ENCODE measurements around the gene MAFG.

GRCh38 chr17:81976332-81977210 is 49.0 kb upstream of the MAFG start:
- no peak for TF ChIP-seq CTCF (IDR thresholded peaks at IDR 0.05)
- TF ChIP-seq POLR2A (IDR thresholded peaks at IDR 0.05), result no peak
